ENCODE results near the gene HTT.

- TF ChIP-seq EZH2 (optimal IDR thresholded peaks at IDR 0.05; ENCODE audit: low read depth, low read length) (no peak), CTCF (IDR thresholded peaks at IDR 0.05; ENCODE audit: low read length) (no peak)
Observed at GRCh38 chr4:3177905-3178304, 103.4 kb downstream of the HTT start.
